ENCODE results near the gene SLC19A1.
"Not testable (repeated sequence)": the region's sequence is repeated elsewhere in the genome, so short reads cannot be mapped to it uniquely, and the experiment has no call there.

- TF ChIP-seq CTCF, POLR2A, POLR2AphosphoS5 (IDR thresholded peaks at IDR 0.05): not testable (repeated sequence)
Measured at GRCh38 chr21:45564137-45564536, 21.9 kb upstream of the SLC19A1 start.
